NCI-H345 treated with DMSO at 0.1 percent for 48 hours (cell line): ENCODE results near the gene LNX1.
"Not testable (repeated sequence)": the region's sequence is repeated elsewhere in the genome, so short reads cannot be mapped to it uniquely, and the experiment has no call there.

Experiments
- DNase-seq: peaks from one replicate; lab custom pipeline; 2025; ENCODE audit not compliant: unreplicated experiment; lab: John Stamatoyannopoulos, UW

The LNX1 gene

DNA sequence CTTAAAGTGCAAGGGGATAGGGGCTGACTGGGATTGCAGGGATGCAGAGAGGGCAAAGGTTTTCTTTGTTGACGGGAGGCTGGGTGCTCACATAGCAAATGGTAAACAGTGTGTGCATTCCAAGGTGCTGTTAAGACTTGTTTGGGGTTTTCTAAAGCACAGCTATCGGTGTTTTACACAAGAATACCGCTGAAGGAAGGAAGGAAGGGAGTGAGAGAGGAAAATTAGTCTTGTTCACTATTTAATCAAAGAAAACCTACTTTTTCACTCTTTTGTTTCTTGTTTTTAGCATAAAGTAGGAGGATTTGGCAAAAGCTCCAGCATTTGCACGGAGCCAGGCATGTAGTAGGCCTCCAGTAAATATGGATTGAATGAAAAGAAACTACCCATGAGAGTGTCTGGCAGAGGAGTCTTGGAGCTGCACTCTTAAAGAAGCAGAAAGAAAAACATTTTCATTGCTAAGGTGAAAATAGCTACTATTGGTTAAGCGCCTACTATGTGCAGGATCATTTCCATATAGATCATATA, 114.2 kb downstream of the LNX1 start:
- no peak for DNase-seq

DNA sequence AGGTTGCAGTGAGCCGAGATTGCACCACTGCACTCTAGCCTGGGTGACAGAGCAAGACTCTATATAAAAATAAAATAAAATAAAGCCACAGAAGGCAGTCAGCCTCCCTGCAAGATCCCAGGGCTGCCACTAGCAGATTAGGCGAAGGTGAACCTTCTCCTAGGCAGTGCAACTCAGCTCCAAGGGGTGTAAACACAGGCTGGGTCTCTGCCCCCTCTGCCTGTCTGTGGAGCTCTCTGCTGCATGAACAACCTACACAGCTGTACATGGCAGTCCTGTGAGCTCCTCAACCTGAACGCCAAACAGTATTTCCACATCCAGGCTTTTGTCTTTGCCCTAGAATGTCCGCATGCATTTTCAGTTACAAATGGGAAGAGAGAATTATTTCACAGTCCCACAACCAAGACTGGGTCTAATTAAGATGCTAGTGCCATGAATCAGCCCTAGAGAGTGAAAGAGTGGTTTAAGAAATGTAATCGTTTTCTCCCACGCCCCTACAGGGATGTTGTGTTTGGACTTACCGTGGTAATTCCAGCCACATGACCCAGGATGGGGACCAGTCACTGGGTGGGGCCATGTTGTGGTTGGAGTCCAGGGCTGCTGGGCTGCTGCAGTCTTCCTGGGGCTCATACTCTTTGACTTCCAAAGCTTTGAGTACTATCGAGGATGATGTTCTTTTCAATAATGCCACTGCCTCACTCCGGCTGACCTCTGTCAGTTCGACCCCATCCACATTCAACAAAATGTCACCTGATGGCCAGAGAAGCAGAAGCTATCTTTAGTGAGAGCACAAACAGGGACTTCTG, 114.9 kb downstream of the LNX1 start:
- no peak for DNase-seq

DNA sequence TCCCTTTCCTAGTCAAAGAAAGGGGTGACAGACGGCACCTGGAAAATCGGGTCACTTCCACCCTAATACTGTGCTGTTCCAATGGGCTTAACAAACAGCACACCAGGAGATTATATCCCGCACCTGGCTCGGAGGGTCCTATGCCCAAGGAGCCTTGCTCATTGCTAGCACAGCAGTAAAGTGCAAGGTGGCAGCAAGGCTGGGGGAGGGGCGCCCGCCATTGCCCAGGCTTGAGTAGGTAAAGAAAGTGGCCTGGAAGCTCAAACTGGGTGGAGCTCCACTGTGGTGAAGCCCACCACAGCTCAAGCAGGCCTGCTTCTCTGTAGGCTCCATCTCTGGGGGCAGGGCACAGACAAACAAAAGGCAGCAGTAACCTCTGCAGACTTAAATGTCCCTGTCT, 124.7 kb downstream of the LNX1 start:
- DNase-seq, result not testable (repeated sequence)

DNA sequence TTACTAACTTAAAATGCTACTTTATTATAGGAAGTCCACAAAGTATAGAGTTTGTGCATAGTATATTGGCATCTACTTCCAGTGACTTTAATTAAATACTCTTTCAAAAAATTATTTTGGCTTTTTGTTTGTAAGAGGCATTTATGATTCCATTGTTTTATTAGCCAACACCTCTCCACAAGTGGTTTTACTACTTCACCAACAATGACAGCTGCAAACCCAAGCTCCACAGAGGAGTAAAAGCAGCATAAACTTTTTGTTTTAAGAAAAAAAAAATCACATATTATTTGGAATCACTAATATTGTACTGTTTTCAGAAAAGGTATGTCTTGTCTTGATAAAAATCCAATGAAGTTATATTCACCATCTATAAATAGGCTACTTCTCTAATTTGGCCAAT, 125.4 kb downstream of the LNX1 start:
- DNase-seq, result no peak

DNA sequence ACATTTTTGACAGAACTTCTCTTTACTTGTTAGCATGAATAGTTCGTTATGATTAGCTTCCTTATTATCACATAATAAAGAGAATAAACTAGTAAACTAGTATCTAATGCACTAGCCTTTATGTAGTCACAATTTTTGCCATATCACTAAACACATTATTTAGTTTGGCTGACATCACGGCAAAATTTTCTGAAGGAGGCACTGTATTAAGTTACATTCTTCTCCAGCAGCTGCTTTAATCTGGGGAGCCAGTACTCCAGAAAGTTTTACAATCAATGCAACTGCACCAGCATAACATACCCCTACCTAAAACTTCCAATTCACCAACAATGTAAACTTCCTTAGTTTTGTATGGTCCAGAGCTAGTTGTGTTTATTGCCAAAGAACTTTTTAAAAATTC, 126.0 kb downstream of the LNX1 start:
- no peak for DNase-seq

DNA sequence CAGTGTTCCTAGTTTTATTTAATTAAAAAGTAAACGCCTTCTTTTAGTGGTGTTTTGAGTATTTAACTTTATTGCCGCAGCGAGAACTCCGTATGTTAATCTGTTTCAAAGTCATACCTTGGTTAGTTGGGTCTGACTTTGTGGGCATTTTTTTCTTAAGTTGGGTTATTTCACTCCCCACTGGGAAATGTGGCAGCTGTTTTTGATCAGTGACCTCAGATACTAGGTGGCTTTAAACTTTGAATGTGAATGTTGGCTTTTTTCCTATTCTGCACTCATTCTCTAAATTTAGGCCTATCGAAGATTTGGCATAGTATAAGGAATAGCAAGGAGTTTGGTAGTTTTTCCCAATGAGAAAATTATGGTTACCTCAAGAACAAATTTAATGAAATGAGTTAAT, 127.9 kb downstream of the LNX1 start:
- DNase-seq, result no peak

DNA sequence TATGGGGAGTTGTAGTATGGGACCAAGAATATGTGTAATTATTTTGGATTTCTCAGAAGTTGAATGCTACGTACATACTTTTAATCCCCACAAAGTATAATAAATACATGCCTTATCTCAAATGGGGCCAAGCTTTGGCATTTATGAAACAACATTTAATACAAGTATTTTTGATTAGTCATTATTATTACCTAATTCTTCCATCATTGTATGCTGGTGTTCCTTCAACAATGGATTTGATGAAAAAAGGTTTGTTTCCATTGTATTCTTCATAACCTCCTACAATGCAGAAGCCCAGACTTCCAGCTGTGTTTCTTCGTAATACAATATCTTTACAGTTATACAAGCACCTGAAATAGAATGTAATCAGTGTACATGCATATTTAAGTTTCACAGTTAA, 130.0 kb downstream of the LNX1 start:
- DNase-seq, result no peak

DNA sequence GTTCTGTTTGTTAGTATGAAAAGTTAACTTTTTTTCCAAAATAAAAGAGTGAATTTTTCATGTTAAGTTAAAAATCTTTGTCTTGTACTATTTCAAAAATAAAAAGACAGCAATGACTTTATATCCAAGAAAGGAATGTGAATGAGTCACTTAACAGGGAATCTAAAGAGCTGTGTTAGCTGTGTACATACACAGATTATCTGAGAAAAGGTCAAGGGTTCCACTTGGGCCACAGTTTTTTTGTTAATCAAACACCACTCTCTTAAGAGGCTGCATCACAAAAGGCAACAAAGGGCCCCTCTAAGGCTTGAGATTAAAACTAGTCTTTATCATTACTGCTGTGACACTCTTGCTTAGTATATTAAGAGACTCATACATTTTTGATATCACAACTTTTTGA, 131.7 kb downstream of the LNX1 start:
- no peak for DNase-seq

DNA sequence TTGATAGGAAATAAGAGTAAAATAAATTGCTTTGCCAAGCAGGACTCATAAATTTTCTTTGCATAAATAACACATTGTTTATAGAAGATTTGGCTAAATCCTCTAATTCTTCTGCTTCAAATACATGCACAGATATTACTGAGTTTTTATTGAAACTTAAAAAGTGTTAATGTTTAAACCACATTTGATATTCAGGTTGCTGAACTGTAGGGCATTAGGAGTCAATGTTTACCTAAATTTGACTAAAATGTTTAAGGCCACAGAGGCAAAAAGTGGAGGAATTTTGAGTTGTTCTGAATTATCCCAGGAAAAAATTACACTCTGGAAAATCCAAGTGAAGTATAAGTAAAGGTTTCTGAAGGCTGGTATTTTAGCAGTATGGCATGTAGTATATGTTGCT, 135.1 kb downstream of the LNX1 start:
- no peak for DNase-seq

DNA sequence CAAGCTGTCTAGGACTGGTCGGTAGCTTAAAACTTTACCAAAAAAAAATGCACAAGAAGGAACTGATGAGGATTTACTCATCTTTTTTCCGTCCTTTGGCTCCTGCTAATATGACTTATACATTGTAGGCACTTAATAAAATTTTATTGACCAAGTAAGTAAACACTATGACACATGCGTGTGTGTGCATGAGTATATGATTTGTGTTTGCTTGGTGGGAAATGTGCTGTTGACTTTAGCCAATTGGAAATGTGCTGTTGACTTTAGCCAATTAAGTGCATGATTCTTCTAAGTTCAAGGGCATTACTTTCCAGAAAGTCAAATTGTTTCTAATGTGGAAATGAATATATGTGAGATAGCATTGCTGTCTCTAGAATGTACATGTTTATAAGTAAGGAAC, 135.5 kb downstream of the LNX1 start:
- DNase-seq, result no peak

DNA sequence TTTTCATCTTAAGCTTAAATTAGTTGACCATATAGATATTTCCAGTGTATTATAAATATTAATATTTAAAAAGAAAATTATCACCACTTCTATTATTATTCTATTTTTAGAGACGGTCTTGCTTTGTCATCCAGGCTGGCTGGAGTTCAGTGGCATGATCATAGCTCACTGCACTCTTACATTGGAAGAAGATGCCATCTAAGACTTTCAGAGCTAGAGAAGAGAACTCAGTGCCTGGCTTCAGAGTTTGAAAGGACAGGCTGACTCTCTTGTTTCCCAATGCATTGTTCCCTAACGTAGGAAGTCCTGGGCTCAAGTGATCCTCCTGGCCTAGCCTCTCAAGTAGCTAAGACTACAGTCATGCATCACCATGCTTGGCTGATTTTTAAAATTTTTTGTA, 137.9 kb downstream of the LNX1 start:
- no peak for DNase-seq

DNA sequence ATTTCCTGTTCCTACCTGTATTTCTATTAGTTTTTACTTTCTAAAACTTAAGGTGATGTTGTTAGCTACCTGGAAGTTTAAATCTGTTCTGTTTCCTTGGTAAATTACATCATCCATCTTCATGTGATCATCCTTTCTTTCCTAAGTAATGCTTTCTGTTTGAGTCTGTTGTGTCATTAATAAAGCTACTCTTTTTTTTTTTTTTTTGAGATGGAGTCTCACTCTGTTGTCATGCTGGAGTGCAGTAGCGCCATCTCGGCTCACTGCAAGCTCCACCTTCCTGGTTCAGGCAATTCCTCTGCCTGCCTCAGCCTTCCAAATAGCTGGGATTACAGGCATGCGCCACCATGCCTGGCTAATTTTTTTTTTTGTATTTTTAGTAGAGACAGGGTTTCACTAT, 140.5 kb downstream of the LNX1 start:
- DNase-seq, result no peak

DNA sequence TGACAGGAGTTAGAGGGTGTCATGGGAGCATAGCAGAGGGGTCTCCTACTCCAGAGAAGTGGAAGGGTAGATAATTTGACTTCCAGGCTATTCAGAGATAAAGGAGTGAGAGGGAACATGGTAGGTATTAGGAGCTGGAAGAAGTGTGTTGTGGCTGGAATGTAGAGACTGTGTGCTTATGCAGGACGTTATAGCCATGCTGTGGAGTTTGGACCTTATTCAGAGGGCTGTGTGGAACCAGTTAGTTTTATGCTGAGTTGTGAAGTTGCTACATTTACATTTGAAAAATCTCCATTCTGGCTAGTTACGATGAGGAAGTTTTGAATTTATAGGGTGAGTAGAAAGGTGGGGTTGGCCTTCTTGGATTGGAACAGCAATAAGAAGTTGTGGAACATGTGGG, 146.3 kb downstream of the LNX1 start:
- DNase-seq, result no peak

DNA sequence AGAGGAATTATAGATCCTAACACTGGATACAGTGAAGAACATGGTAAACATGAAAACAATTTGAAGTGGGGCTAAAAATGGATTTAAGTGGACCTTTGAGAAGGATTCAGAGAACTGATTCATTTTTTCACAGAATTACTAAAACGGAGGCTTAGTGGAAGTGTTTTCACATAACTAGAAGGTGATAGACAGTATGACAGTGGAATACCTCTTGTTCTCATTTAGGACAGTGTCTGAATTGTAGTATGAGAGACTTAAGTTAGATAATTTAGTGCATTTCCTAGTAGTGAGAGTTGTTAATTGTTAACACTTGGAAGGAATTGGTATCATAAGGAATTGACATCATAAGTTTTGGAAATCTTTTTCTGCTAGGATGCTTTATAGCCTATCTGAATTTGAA, 149.7 kb downstream of the LNX1 start:
- DNase-seq, result no peak

DNA sequence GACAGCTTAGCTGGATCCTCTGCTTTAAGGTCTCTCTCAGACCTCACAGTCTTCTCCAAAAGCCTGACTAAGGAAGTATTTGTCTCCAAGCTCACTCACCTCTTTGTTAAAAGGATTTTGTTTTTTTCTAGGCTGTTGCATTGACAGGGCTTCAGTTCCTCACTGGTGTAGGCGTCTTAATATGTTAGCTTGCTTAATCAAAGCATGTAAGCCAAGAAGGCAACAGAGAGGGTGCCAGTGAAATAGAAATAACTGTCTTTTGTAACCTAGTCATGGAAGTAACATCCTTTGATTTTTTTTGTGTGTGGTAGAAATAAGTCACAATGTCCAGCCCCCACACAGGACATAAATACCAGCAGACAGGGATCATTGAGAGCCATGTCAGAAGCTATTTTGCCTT, 155.0 kb downstream of the LNX1 start:
- no peak for DNase-seq

DNA sequence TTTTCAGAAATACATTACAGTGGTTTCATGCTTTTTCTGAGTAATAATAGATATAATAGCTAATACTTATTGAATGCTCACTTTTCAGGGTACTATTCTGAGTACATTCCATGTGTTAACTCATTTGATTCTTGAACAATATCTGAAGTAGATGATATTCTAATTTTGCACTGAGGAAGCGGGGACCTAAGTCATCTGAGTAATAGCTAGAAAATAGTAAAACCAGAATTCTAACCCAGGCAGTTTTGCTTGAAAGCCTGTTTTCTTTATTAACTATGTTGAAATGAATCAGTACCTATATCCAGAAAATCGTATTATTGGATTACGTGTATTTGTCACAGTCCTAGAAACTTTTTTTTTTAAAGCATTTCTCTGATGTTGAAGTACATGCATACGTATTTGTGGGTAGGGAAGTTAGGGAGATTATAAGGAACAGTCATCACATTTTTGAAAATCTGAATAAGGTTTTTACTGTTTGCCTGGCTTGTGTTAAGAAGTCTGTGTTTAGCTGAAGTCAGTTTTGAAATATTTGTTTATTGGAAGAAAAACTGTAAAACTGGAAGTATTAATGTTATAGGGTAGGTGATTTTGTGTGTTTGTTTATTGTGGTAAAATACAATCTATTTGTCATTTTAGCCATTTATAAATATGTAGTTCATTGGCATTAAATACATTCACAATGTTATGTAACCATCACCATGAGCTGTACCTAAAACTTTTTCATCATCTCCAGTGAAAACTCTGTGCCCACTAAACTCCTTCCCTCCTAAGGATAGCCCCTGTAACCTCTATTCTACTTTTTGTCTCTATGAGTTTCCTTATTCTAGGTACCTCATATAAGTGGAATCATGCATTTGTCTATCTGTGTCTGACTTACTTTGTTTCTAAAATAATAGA, 158.5 kb downstream of the LNX1 start:
- DNase-seq, result no peak

DNA sequence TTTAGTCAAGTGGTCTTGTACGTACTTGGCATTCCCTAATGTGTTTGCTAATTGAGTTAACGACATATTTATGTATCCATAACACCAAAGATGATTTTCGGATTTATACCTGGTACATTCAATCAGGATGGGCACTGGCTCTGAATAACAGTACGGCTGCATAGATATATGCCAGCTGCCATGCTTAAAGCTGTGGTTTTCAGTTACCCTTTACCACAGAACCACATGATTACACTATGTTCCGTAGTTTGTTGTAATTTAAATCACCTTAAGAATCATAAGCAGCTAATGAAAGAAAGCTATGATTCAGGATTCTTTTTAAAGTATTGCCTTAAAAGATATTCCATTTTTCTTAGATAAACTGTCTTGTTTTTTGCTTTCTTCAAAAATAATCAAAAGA, 160.2 kb downstream of the LNX1 start:
- DNase-seq, result no peak

DNA sequence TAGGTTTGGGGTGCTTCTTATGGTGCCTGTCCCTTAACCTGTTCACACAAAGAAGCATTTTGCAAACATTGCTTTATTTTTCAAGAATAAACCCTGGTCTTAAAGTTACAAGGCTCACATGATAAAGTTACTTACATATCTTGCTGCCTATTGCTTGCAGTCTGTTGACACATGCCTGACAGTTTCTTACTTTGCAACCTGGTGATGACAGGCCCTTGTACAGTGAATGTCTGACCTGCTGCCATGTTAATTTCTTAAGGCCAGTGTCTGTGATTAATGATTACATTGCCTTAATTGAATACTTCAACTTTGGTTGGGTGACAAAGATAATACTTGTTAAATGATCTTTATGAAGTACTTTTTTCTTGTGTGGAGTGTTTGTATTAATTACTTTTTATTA, 163.9 kb downstream of the LNX1 start:
- DNase-seq, result no peak

DNA sequence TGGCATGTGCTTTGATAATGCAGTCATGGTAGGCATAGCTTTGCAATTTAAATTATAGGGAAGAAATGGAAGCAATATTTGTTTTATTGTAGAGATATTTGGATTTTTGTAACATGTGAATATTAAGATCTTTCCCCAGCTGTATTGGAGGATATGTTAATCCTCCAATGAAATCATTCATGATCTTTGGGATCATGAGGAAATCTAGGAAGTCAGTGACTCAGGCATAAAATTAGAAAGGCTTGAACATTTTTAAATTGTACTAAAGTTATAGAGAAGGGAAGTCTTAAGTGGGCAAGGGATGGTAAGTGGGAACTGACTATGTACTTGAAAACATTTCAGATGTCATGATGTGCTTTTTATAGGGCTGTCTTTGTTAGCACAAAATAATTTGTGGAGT, 167.0 kb downstream of the LNX1 start:
- DNase-seq, result no peak

DNA sequence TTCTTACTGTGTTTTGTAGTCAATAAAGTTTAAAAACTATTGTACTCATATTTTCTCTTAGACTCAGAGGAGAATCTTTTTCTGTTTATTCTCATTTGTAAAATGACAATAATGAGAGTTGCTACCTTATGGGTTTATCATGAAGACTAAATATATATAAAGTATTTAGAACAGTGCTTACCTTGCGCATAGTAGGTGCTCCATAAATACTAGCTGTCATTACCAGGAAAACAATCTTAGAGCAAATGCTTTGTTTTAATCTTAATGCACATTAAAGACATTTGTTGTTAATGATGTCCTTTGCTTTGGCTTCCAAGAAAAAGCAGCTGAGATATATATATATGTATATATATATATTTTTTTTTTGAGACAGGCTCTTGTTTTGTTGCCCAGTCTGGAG, 168.9 kb downstream of the LNX1 start:
- DNase-seq, result no peak

DNA sequence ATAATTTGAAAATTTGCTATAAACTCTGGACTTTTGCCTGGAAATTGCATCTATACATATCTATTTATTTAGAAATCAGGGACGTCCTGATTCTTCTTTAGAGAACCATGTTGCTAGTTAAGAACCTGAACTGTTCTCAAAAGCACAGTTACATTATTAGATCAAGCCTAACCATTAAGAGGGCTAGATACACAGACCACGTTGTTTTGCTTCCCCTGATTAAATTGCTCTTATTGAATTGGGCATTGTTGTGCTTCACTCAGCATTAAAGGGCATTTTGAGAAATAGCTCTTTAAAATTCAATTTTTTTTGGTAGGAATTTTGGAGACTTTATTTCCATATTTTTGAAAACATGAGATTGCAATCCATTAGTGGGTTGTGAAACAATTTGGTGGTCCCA, 169.5 kb downstream of the LNX1 start:
- no peak for DNase-seq

DNA sequence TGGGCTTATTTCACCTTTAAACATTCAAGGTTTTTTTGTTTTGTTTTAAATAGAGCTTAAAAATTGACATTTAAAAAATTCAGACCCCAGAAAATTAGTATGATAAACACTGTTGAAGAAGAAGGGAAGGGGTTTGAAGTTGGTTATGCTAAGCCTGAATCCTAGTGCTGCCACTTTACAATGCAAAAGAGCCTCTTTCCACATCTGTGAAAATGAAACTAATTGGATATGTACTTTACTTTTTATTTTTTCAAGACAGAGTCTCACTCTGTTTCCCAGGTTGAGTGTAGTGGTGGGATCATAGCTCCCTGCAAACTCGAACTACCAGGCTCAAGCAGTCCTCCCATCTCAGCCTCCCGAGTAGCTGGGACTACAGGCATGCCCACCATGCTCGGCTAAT, 172.1 kb downstream of the LNX1 start:
- no peak for DNase-seq
